Measurements from ENCODE around the gene ESYT3. TPM values are rescaled to one million over a fixed set of nuclear protein-coding genes. Genes with fewer than 3 reads are reported as not detected.

Gene ESYT3
- total RNA-seq, 1 experiment from 2014 or later: 0.15 TPM

GRCh38 chr3:138465451-138465850 is 31.0 kb downstream of the ESYT3 start:
- no peak for DNase-seq (ENCODE audit: low spot score)

GRCh38 chr3:138465925-138466324 is 31.5 kb downstream of the ESYT3 start:
- intact Hi-C loops (cut with micrococcal nuclease; ENCODE audit: unreplicated experiment): no loop called here
- H3K4me1 ChIP-seq (ENCODE audit: insufficient read depth, low read length, poor library complexity, severe bottlenecking): no peaks in the 10 kb centered on the region
- no peak for DNase-seq (ENCODE audit: low spot score)
- H3K36me3 ChIP-seq (ENCODE audit: insufficient read depth, low read length, poor library complexity, severe bottlenecking): no peaks in the 10 kb centered on the region
- no peaks in the 10 kb centered on the region for H3K27me3 ChIP-seq (replicated peaks; ENCODE audit: insufficient read depth, low read depth, low read length, poor library complexity)
- no peak overlapping the region for H3K4me3 ChIP-seq (ENCODE audit: low read depth, low read length, poor library complexity, severe bottlenecking)
- no peak overlapping the region for H3K27ac ChIP-seq (ENCODE audit: low read depth, low read length, poor library complexity, severe bottlenecking)
- POLR2A ChIA-PET (ENCODE audit: low non-redundant PET): no interaction called here
- TF ChIP-seq CTCF (conservative IDR thresholded peaks at IDR 0.05; ENCODE audit: low read depth, low read length) (no peak), EZH2 (IDR thresholded peaks at IDR 0.05; ENCODE audit: borderline replicate concordance, low read depth, low read length, poor library complexity, severe bottlenecking) (no peak)
- BruUV-seq (replicated peaks): no TSS peak
- CTCF ChIA-PET: no interaction called here
- H3K9me3 ChIP-seq (ENCODE audit: low read depth, low read length, poor library complexity, severe bottlenecking): no peaks in the 10 kb centered on the region

More at GRCh38 chr3:138465451-138465850, 31.0 kb downstream of the ESYT3 start:
- no TSS peak for BruUV-seq (replicated peaks)
- H3K27ac ChIP-seq (ENCODE audit: low read depth, low read length, poor library complexity, severe bottlenecking): no peak overlapping the region
- ChIA-PET POLR2A (ENCODE audit: low non-redundant PET) (no interaction called here), CTCF (no interaction called here)
- H3K27me3 ChIP-seq (replicated peaks; ENCODE audit: insufficient read depth, low read depth, low read length, poor library complexity): no peaks in the 10 kb centered on the region
- no peaks in the 10 kb centered on the region for H3K4me1 ChIP-seq (ENCODE audit: insufficient read depth, low read length, poor library complexity, severe bottlenecking)
- no peaks in the 10 kb centered on the region for H3K36me3 ChIP-seq (ENCODE audit: insufficient read depth, low read length, poor library complexity, severe bottlenecking)
- TF ChIP-seq CTCF (conservative IDR thresholded peaks at IDR 0.05; ENCODE audit: low read depth, low read length): no peak
- TF ChIP-seq EZH2 (IDR thresholded peaks at IDR 0.05; ENCODE audit: borderline replicate concordance, low read depth, low read length, poor library complexity, severe bottlenecking): no peak
- intact Hi-C loops (cut with micrococcal nuclease; ENCODE audit: unreplicated experiment): no loop called here
- no peak overlapping the region for H3K4me3 ChIP-seq (ENCODE audit: low read depth, low read length, poor library complexity, severe bottlenecking)
- no peaks in the 10 kb centered on the region for H3K9me3 ChIP-seq (ENCODE audit: low read depth, low read length, poor library complexity, severe bottlenecking)

GRCh38 chr3:138467931-138468330 is 33.5 kb downstream of the ESYT3 start:
- Histone ChIP-seq H3K36me3 (ENCODE audit: insufficient read depth, low read length, poor library complexity, severe bottlenecking) (no peaks in the 10 kb centered on the region), H3K4me1 (ENCODE audit: insufficient read depth, low read length, poor library complexity, severe bottlenecking) (no peaks in the 10 kb centered on the region), H3K27ac (ENCODE audit: low read depth, low read length, poor library complexity, severe bottlenecking) (no peak overlapping the region), H3K9me3 (ENCODE audit: low read depth, low read length, poor library complexity, severe bottlenecking) (no peaks in the 10 kb centered on the region), H3K27me3 (replicated peaks; ENCODE audit: insufficient read depth, low read depth, low read length, poor library complexity) (no peaks in the 10 kb centered on the region), H3K4me3 (ENCODE audit: low read depth, low read length, poor library complexity, severe bottlenecking) (no peak overlapping the region)
- intact Hi-C loops (cut with micrococcal nuclease; ENCODE audit: unreplicated experiment): no loop called here
- POLR2A ChIA-PET (ENCODE audit: low non-redundant PET): no interaction called here
- CTCF ChIA-PET: no interaction called here
- no peak for DNase-seq (ENCODE audit: low spot score)
- no peak for TF ChIP-seq EZH2 (IDR thresholded peaks at IDR 0.05; ENCODE audit: borderline replicate concordance, low read depth, low read length, poor library complexity, severe bottlenecking)
- TF ChIP-seq CTCF (conservative IDR thresholded peaks at IDR 0.05; ENCODE audit: low read depth, low read length): no peak
- no TSS peak for BruUV-seq (replicated peaks)

Data from A673 (cell line).